ENCODE data around the gene FAM200B. TPM values are rescaled to one million over a fixed set of nuclear protein-coding genes. Genes with fewer than 3 reads are reported as not detected.

The FAM200B gene
- total RNA-seq, 1 donor from 2014 or later = 58.3 TPM

- DNase-seq (ENCODE audit: low spot score) = no peak
- no peak overlapping the region for H3K27ac Mint-ChIP-seq
Measured at GRCh38 chr4:15668566-15669435, 12.8 kb upstream of the FAM200B start.

GRCh38 chr4:15670576-15670975, 11.1 kb upstream of the FAM200B start:
- no peaks in the 10 kb centered on the region for H3K9me3 ChIP-seq (ENCODE audit: low read depth)
- Mint-ChIP-seq H3K4me3 (no peak overlapping the region), H3K36me3 (peaks cover 25% of the 10 kb centered on the region), H3K4me1 (no peaks in the 10 kb centered on the region), H3K27me3 (ENCODE audit: insufficient read depth, low read depth) (no peaks in the 10 kb centered on the region), H3K27ac (no peak overlapping the region), H3K9me3 (no peaks in the 10 kb centered on the region)
- H3K4me1 ChIP-seq = no peaks in the 10 kb centered on the region
- no peak overlapping the region for H3K27ac ChIP-seq
- DNase-seq (ENCODE audit: low spot score) = no peak
- H3K79me2 ChIP-seq (ENCODE audit: low read depth) = peaks cover 87% of the 10 kb centered on the region
- TF ChIP-seq EZH2 (IDR thresholded peaks at IDR 0.05) = no peak
- no peak for TF ChIP-seq EZH2phosphoT487 (IDR thresholded peaks at IDR 0.05)
- TF ChIP-seq CTCF (IDR thresholded peaks at IDR 0.05) = no peak
- H4K20me1 ChIP-seq (ENCODE audit: low read depth) = no peaks in the 10 kb centered on the region
- no peaks in the 10 kb centered on the region for H3F3A ChIP-seq (ENCODE audit: low read depth)
- no peaks in the 10 kb centered on the region for H3K27me3 ChIP-seq
- H3K4me2 ChIP-seq = no peak overlapping the region
- H2AFZ ChIP-seq (replicated peaks) = no peak overlapping the region
- peaks cover 9% of the 10 kb centered on the region for H3K36me3 ChIP-seq
- no peak overlapping the region for H3K9ac ChIP-seq
- no peak overlapping the region for H3K4me3 ChIP-seq

More at GRCh38 chr4:15668566-15669435, 12.8 kb upstream of the FAM200B start:
- Histone ChIP-seq H3K4me2 (no peak overlapping the region), H3F3A (ENCODE audit: low read depth) (no peaks in the 10 kb centered on the region), H3K79me2 (ENCODE audit: low read depth) (peaks cover 69% of the 10 kb centered on the region), H3K27ac (no peak overlapping the region), H2AFZ (replicated peaks) (no peak overlapping the region), H3K27me3 (no peaks in the 10 kb centered on the region), H3K9ac (no peak overlapping the region), H3K4me1 (no peaks in the 10 kb centered on the region), H3K36me3 (peaks cover 9% of the 10 kb centered on the region), H3K4me3 (no peak overlapping the region), H3K9me3 (ENCODE audit: low read depth) (no peaks in the 10 kb centered on the region), H4K20me1 (ENCODE audit: low read depth) (no peaks in the 10 kb centered on the region)
- TF ChIP-seq EZH2phosphoT487 (IDR thresholded peaks at IDR 0.05) (no peak), EZH2 (IDR thresholded peaks at IDR 0.05) (no peak), CTCF (IDR thresholded peaks at IDR 0.05) (no peak)
- Mint-ChIP-seq H3K36me3 (peaks cover 20% of the 10 kb centered on the region), H3K4me1 (no peaks in the 10 kb centered on the region), H3K27me3 (ENCODE audit: insufficient read depth, low read depth) (no peaks in the 10 kb centered on the region), H3K4me3 (no peak overlapping the region), H3K9me3 (no peaks in the 10 kb centered on the region)

- Histone ChIP-seq H3F3A (ENCODE audit: low read depth) (no peaks in the 10 kb centered on the region), H3K9me3 (ENCODE audit: low read depth) (no peaks in the 10 kb centered on the region), H3K4me2 (no peak overlapping the region), H2AFZ (replicated peaks) (no peak overlapping the region), H3K27ac (no peak overlapping the region), H3K4me1 (no peaks in the 10 kb centered on the region), H3K4me3 (no peak overlapping the region), H3K27me3 (no peaks in the 10 kb centered on the region), H3K79me2 (ENCODE audit: low read depth) (peaks cover 94% of the 10 kb centered on the region), H3K9ac (no peak overlapping the region), H3K36me3 (peaks cover 6% of the 10 kb centered on the region), H4K20me1 (ENCODE audit: low read depth) (no peaks in the 10 kb centered on the region)
- no peak for DNase-seq (ENCODE audit: low spot score)
- peaks cover 3% of the 10 kb centered on the region for H3K9me3 Mint-ChIP-seq
- H3K36me3 Mint-ChIP-seq = peaks cover 27% of the 10 kb centered on the region
- H3K27ac Mint-ChIP-seq = no peak overlapping the region
- no peaks in the 10 kb centered on the region for H3K27me3 Mint-ChIP-seq (ENCODE audit: insufficient read depth, low read depth)
- H3K4me1 Mint-ChIP-seq = no peaks in the 10 kb centered on the region
- no peak for TF ChIP-seq CTCF (IDR thresholded peaks at IDR 0.05)
- TF ChIP-seq EZH2phosphoT487 (IDR thresholded peaks at IDR 0.05) = no peak
- no peak for TF ChIP-seq EZH2 (IDR thresholded peaks at IDR 0.05)
- H3K4me3 Mint-ChIP-seq = no peak overlapping the region
Measured at GRCh38 chr4:15672101-15672500, 9.5 kb upstream of the FAM200B start.

Data from neural progenitor cell (in vitro differentiated cells).